Activated T-cell treated with anti-CD3 and anti-CD28 coated beads, Interleukin-2, amount 50 U/mL, for 48 hours (primary cell): ENCODE results near the gene FNIP2.

ENCODE experiments used
- DNase-seq, 2 experiments: peaks; one replicate each; pipeline ENCODE4 v3.0.0-alpha.2; 2020

FNIP2 gene

GRCh38 chr4:158763462-158763861 is 5.4 kb upstream of the FNIP2 start:
- no peak for DNase-seq

- DNase-seq: no peak
These were observed 2.3 kb upstream of the FNIP2 start for GRCh38 chr4:158766434-158767044.

GRCh38 chr4:158767451-158767850 is 1.4 kb upstream of the FNIP2 start:
- no peak for DNase-seq

- peak; percentile 67 to 68 for DNase-seq
These were observed 522 bp downstream of the FNIP2 start for GRCh38 chr4:158769175-158769921.

- DNase-seq: no peak
These were observed 1.8 kb downstream of the FNIP2 start for GRCh38 chr4:158770671-158771070.

- DNase-seq: no peak
These were observed 3.0 kb downstream of the FNIP2 start for GRCh38 chr4:158771776-158772175.

- no peak for DNase-seq
These were observed 6.3 kb downstream of the FNIP2 start for GRCh38 chr4:158775091-158775651.

- no peak for DNase-seq
These were observed 7.3 kb downstream of the FNIP2 start for GRCh38 chr4:158776106-158776505.

- no peak for DNase-seq
These were observed 8.8 kb downstream of the FNIP2 start for GRCh38 chr4:158777423-158778155.

GRCh38 chr4:158778156-158778711 is 9.4 kb downstream of the FNIP2 start:
- no peak for DNase-seq

- DNase-seq: no peak
These were observed 9.9 kb downstream of the FNIP2 start for GRCh38 chr4:158778712-158779111.

GRCh38 chr4:158781963-158782362 is 13.1 kb downstream of the FNIP2 start:
- no peak for DNase-seq

- DNase-seq: no peak
These were observed 13.9 kb downstream of the FNIP2 start for GRCh38 chr4:158782551-158783360.

GRCh38 chr4:158783785-158784184 is 15.0 kb downstream of the FNIP2 start:
- DNase-seq: no peak

- DNase-seq: no peak
These were observed 16.9 kb downstream of the FNIP2 start for GRCh38 chr4:158785718-158786117.

GRCh38 chr4:158786121-158786601 is 17.3 kb downstream of the FNIP2 start:
- no peak for DNase-seq

- no peak for DNase-seq
These were observed 18.1 kb downstream of the FNIP2 start for GRCh38 chr4:158786955-158787354.

- no peak for DNase-seq
These were observed 19.1 kb downstream of the FNIP2 start for GRCh38 chr4:158787709-158788475.

GRCh38 chr4:158788516-158788915 is 19.7 kb downstream of the FNIP2 start:
- DNase-seq: no peak

GRCh38 chr4:158789853-158790252 is 21.0 kb downstream of the FNIP2 start:
- DNase-seq: no peak

GRCh38 chr4:158793021-158793420 is 24.2 kb downstream of the FNIP2 start:
- no peak for DNase-seq
